ENCODE results near the gene POLRMT.
"Not testable (repeated sequence)": the region's sequence is repeated elsewhere in the genome, so short reads cannot be mapped to it uniquely, and the experiment has no call there.

POLRMT gene

GRCh38 chr19:590750-591098 lies 42.6 kb downstream of the POLRMT start:
- DNase-seq, result no peak

- DNase-seq, result peak; percentile 44
These were observed 43.0 kb downstream of the POLRMT start for GRCh38 chr19:590396-590745.

GRCh38 chr19:589693-590395 lies 43.5 kb downstream of the POLRMT start, which contains the start of gene HCN2:
Gene HCN2 (plus strand): TSS chr19:589881. CDS start chr19:589946, 65 bp downstream.
- no peak for DNase-seq

GRCh38 chr19:588741-589692 lies 44.3 kb downstream of the POLRMT start:
- no peak for DNase-seq

- peak; percentile 82 for DNase-seq
These were observed 45.1 kb downstream of the POLRMT start for GRCh38 chr19:588093-588740.

DNA sequence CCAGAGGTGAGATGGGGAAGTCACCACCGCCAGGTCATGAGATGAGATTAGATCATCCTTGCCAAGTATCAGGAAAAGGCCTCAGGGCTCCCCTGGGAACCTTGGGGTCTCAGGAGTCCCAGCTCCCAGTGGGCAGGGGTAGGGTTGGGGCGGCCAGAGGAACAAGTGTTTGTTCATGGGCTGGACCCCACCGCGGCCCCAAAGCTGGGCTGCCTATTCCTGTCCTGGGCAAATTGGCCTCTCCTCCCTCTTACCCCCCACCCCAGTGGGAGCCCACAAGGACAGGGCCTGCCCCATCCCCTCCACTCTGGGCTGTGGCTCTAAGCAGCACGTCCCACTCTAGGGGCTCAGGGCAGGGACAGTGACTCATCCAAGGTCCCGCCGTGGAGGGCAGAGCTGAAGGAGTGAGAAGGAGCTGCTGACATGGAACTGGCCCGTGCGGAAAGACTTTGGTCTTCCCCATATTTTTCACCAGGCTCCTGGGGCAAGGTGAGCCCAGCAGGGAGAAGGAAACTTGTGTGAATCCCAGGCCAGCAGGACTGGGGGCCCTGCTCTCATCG lies 47.7 kb downstream of the POLRMT start:
- no peak for DNase-seq

DNA sequence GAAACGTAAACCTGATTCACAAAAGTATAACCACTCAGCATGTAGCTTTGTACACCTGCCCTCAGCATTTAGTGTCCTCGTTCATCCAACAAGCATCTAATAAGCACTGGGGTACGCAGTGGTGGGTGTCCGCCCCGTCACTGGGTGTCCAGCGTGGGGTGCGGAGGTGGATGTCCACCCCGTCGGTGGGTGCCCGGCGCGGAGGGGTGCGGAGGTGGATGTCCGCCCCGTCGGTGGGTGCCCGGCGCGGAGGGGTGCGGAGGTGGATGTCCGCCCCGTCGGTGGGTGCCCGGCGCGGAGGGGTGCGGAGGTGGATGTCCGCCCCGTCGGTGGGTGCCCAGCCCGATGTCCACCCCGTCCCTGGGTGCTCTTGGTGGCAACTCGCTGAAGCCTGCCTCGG lies 48.2 kb downstream of the POLRMT start:
- not testable (repeated sequence) for DNase-seq

DNA sequence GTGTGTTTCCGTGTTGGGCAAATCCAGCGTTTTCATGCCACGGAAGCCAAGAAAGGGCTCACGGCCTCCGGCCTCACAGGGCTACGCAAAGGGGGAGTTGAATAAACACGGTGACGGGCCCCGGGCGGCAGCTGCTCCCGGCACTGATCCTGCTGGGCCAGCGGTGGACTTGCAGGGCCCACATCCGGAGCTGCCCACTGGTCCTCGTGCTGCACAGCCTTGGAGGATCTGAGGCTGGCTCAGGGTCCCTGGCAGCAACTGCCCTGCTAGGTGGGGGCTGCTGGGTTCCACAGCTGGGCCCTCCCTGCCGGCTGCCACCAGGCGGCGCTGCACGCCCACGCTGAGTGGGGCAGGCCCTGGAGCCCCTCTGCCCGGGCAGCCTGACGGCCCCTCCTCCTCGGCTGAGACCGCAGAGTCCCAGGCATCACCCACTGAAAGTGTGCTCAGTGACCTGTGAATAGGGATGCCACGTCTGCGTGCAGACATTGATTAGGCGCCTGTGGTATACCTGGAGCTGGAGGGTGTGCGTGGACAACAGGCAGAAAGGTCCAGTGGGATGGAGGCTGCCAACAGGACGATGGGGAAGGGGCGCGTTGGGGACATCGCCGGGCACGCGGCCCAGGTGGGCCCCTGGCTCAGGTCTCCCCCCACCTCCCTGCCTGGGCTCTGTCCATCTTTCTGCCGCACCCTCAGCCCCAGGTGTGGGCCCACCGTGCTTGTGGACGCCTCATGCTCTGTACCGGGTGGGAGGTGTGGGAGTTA lies 48.9 kb downstream of the POLRMT start:
- peak; percentile 43 for DNase-seq

GRCh38 chr19:583968-584239 lies 49.4 kb downstream of the POLRMT start:
- no peak for DNase-seq

- no peak for DNase-seq
These were observed 50.0 kb downstream of the POLRMT start for GRCh38 chr19:583198-583967.

- no peak for DNase-seq
These were observed 50.7 kb downstream of the POLRMT start for GRCh38 chr19:582497-583197.

DNA sequence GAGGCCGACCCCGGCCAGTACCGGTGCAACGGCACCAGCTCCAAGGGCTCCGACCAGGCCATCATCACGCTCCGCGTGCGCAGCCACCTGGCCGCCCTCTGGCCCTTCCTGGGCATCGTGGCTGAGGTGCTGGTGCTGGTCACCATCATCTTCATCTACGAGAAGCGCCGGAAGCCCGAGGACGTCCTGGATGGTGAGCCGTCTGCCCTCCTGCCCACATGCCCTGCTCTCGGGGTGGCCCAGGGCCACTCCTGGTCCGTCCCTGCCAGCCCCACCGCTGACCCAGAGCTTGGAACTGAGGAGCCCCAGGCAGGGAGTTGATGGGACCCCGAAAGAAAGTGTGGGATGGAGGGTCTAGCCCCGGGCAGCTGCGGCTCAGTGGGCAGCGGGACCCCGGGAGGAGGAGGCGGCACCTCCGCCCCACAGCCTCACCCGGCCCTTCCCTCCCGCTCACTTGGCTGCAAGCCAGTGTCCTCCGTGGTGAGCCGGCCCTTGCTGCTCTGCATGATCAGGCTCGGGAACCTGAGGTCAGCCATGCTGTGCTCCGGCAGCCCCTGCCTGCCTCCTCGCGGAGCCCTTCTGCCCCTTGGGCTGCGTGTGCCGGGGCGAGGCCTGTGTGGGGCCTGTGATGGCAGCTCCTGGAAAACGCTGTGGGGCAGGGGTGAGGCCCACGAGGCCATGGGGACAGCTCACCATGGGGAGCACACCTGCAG lies 51.8 kb downstream of the POLRMT start:
- DNase-seq, result no peak

GRCh38 chr19:580274-580835 lies 53.0 kb downstream of the POLRMT start:
- no peak for DNase-seq

DNA sequence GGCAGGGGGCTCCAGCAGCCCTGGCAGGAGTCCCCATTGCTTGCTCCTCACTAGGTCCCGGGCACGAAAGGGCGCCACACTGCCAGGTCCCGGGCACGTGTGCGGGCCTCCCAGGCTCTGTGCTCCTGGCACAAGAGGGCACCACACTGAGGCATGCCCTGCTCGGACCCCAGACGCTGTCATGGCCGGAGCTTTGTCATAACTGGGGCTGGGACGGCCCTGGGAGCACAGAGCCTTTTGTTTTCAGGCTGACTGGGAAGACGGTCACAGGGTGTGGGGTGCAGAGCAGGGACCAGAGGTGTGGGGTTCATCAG lies 53.5 kb downstream of the POLRMT start:
- DNase-seq, result no peak

- no peak for DNase-seq
These were observed 54.1 kb downstream of the POLRMT start for GRCh38 chr19:579111-579841.

DNA sequence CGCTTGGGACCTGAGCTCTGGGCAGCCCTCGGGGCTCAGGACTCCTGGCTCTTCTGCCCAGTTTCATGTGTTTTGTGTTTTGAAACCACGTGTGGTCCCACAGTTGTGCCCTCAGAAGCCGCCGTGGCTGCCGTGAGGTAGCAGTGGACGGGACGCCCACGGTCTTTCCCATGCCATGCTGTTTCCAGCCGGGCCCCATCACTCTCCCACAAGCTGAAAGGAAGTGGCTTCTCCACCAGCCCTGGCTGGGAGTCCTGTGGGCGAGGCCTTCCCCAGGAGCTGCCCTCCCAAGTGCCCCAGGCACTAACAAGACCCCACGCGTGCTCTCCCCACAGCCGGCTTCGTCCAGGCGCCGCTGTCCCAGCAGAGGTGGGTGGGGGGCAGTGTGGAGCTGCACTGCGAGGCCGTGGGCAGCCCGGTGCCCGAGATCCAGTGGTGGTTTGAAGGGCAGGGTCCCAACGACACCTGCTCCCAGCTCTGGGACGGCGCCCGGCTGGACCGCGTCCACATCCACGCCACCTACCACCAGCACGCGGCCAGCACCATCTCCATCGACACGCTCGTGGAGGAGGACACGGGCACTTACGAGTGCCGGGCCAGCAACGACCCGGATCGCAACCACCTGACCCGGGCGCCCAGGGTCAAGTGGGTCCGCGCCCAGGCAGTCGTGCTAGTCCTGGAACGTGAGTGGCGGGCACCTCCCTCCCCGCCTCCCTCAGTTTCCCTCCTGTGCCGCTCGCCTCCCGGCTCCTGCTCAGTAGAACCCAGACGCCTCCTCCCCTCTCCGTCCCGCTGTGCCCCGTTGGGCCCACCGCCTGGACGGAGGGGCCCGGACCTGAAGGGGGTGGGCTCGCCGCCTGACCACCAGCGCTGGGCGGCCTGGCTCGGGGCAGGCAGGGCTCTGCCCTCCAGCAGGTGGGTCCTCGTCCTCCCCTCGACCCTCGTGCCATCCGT lies 55.6 kb downstream of the POLRMT start:
- DNase-seq, result no peak

- no peak for DNase-seq
These were observed 56.4 kb downstream of the POLRMT start for GRCh38 chr19:576768-577438.

Measured in fibroblast of skin of right biceps (primary cell).